Retinal pigment epithelial cell (primary cell): ENCODE results near the gene MYO7B.

Experiments
- DNase-seq: peaks from one replicate; pipeline ENCODE4 v3.0.0-alpha.2; 2010; ENCODE audit warnings: low read depth
- H3K4me3 ChIP-seq: 2 replicates; pipeline ENCODE4 v1.5.1; 2011; ENCODE audit warnings: mild to moderate bottlenecking, low read length, control low read depth, moderate library complexity
- CTCF ChIP-seq: conservative IDR thresholded peaks from 2 replicates; pipeline ENCODE4 v1.5.1; 2011; ENCODE audit warnings: low read depth, low read length, control low read depth, inconsistent platforms

MYO7B gene

GRCh38 chr2:127561371-127561770 is 25.9 kb downstream of the MYO7B start:
- no peak for DNase-seq
- H3K4me3 ChIP-seq = no peak overlapping the region
- TF ChIP-seq CTCF = no peak

- H3K4me3 ChIP-seq = no peak overlapping the region
- no peak for DNase-seq
- no peak for TF ChIP-seq CTCF
These were observed 27.5 kb downstream of the MYO7B start for GRCh38 chr2:127562936-127563335.

GRCh38 chr2:127563458-127564428 is 28.3 kb downstream of the MYO7B start:
- H3K4me3 ChIP-seq = no peak overlapping the region
- TF ChIP-seq CTCF = no peak
- DNase-seq = no peak

GRCh38 chr2:127564429-127565260 is 29.2 kb downstream of the MYO7B start:
- no peak for TF ChIP-seq CTCF
- no peak overlapping the region for H3K4me3 ChIP-seq
- DNase-seq = no peak

- no peak for DNase-seq
- no peak overlapping the region for H3K4me3 ChIP-seq
- no peak for TF ChIP-seq CTCF
These were observed 30.0 kb downstream of the MYO7B start for GRCh38 chr2:127565261-127566138.

GRCh38 chr2:127566139-127566417 is 30.6 kb downstream of the MYO7B start:
- no peak for DNase-seq
- no peak overlapping the region for H3K4me3 ChIP-seq
- no peak for TF ChIP-seq CTCF
